SH-SY5Y (cell line): ENCODE measurements around the gene C12orf57.

ENCODE experiments used
- GATA2 ChIP-seq: IDR thresholded peaks from 2 replicates; pipeline ENCODE4 v1.6.1; 2011; ENCODE audit warnings: mild to moderate bottlenecking, low read depth, low read length
- GATA3 ChIP-seq: IDR thresholded peaks from 2 replicates; pipeline ENCODE4 v1.6.1; 2011; ENCODE audit warnings: low read depth, mild to moderate bottlenecking, low read length, moderate library complexity

DNA sequence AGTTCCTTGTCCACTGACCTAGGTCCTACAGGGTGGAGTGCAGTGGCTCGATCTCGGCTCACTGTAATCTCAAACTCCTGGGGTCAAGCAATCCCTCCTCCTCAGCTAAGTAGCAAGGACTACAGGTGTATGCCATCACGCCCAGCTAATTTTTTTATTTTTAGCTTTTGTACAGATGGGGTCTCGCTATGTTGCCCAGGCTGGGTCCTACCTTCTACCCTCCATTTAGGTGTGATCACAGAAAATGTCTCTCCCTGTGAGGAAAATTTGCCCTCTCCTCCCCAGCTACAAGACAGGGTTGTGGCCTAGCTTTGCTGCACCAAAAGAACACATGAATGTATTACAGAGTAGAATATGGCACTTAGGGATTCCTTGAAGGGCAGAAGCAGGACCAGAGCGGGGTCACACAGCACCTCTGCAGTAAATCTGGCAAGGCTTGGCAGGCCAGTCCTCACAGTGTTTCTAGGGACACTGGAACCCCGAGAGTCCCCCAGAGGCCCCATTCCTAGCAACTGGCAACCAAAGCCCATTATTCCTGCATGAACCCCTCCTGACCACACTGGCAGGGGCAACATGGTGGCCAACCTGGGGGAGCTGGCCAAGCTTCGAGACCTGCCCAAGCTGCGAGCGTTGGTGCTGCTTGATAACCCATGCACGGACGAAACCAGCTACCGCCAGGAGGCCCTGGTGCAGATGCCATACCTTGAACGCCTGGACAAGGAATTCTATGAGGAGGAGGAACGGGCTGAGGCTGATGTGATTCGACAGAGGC lies 31.5 kb upstream of the C12orf57 start:
- TF ChIP-seq GATA2: no peak
- TF ChIP-seq GATA3: no peak
